Measurements from ENCODE around the gene SYNE3. TPM values are rescaled to one million over a fixed set of nuclear protein-coding genes. Genes with fewer than 3 reads are reported as not detected.

SYNE3 gene
- total RNA-seq, 1 donor from 2014 or later = 75.3 TPM

- intact Hi-C loops (cut with DNase I) = no loop called here
- DNase-seq (ENCODE audit: low spot score) (no peak), ATAC-seq (no peak)
Measured at GRCh38 chr14:95482627-95483308, 33.7 kb downstream of the SYNE3 start.

- DNase-seq (ENCODE audit: low spot score) = no peak
- intact Hi-C loops (cut with DNase I) = no loop called here
- no peak for ATAC-seq
Measured at GRCh38 chr14:95481391-95482022, 34.9 kb downstream of the SYNE3 start.

DNA sequence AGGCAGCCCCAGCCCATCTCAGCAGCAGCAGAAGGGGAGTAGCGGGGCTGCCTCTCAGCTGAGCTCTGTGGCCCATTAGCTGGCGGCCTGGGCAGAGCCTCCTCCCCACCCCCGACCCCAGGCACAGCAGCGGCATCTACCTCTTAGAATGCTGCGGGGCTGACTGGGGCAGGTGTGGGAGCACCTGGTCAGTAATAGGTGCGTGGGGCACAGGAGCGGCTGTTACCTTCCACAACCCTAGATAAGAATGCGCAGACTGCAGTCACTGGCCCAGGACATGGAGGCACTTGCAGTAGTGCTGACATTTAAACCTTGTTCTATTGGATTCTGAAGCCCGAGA is 35.6 kb downstream of the SYNE3 start:
- ATAC-seq (no peak), DNase-seq (ENCODE audit: low spot score) (no peak)
- intact Hi-C loops (cut with DNase I) = no loop called here

- ATAC-seq = peak; percentile 85
- intact Hi-C loops (cut with DNase I) = no loop called here
- peak; percentile 75 for DNase-seq (ENCODE audit: low spot score)
Measured at GRCh38 chr14:95480109-95480886, 36.2 kb downstream of the SYNE3 start.

DNA sequence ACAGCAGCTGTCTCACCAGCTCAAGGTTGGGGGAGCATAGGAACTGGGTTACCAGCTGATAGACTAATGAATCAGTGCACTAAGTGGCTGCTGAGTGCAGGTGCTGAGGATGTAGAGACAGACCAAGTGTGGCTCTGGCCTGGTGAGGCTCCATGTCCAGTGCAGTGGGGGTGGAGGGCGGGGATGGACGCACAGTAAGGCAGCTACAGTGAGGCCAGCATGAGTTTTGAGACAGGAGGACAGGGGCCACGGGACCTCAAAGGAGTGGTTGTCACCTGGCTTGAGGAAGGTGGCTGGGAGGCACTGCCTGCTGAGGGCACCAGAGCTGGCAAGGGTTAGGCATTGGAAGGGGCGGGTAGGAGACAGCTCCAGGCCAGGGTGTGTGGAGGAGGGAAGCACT is 37.0 kb downstream of the SYNE3 start:
- no peak for DNase-seq (ENCODE audit: low spot score)
- intact Hi-C loops (cut with DNase I) = no loop called here

GRCh38 chr14:95478818-95479217 is 37.6 kb downstream of the SYNE3 start:
- intact Hi-C loops (cut with DNase I) = no loop called here
- DNase-seq (ENCODE audit: low spot score) (no peak), ATAC-seq (no peak)

More for the DNA sequence above, 37.0 kb downstream of the SYNE3 start:
- peak; percentile 0 for ATAC-seq

DNA sequence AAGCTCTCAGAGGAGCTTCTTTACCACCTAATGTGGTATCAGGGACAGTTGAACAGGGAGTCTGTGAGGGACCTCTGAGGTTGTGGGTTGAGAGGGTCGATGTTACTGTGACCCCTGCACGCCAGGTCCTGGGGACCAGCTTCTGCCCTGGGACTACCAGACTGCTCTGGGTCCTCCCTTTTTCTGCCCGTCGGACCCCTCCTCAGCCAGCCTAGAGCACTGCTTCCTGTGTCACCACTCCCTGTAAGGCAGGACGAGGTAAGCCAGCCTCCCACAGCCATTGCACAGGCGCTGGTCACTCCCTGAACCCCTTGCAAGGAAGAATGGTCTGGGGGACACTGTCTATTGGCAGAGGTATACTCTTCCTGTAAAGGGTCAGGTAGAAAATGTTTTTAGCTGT is 38.1 kb downstream of the SYNE3 start:
- ATAC-seq = no peak
- no peak for DNase-seq (ENCODE audit: low spot score)
- intact Hi-C loops (cut with DNase I) = no loop called here

DNA sequence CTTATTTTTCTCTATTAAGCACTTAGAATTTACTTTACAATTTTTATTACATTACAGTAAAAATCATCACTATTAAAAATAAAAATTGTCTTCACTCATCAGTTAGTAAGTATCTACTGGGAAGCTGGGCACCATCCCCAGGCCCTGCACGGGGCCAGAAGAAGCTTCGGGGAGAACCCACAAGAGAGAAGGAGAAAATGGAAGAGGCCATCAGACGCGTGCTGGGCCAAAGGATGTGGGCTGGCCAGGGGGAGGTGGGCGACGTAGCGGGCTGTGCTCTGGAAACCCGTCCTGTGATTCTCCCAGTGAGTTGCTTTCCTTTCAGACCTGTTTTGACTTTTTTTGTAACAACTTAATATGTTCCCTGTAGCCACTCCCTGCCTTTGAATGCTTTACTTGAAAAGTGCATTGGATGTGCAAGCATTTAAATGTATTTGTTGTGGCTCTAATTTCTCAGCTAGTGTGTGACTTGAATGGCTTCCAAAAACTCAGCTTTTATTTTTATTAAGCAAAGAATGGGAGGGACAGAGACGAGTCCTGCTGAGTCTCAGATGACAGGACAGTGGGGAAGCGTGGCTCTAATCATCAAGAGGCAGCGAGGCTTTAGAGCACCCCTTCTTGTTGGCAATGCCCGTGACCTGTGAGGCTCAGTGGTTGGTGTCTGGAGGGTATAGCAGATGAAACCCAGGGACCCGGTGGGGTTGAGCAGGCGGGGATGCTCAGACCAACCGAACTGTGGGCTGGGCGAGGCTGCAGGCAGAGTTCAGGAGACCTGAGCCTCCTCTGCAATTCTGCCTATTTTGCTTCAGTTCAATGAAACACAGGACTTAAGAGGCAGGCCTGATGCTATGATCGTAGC is 38.8 kb downstream of the SYNE3 start:
- ATAC-seq (no peak), DNase-seq (ENCODE audit: low spot score) (no peak)
- intact Hi-C loops (cut with DNase I) = no loop called here

- DNase-seq (ENCODE audit: low spot score) (no peak), ATAC-seq (no peak)
- intact Hi-C loops (cut with DNase I) = no loop called here
Measured at GRCh38 chr14:95476747-95477146, 39.7 kb downstream of the SYNE3 start.

- DNase-seq (ENCODE audit: low spot score) (no peak), ATAC-seq (no peak)
- intact Hi-C loops (cut with DNase I) = no loop called here
Measured at GRCh38 chr14:95475540-95476240, 40.8 kb downstream of the SYNE3 start.

DNA sequence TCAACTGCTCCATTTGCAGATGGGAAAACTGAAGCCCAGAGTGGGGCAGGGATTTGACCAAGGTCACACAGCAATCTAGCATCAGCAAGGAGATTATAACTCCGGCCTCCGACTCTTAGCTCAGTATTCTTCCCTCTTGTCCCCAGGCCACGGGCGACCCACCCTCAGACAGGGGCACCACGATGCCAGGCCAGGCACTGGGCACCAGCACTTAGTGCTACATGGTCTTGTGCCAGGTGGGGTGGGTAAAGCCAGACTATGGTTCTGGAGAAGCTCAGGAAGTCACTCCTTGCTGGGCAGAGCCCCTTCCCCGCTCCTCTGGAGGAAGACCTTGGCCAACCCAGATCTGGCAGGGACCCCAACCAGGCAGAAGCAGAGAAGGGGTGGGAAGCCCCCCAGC is 41.5 kb downstream of the SYNE3 start:
- ATAC-seq = no peak
- DNase-seq (ENCODE audit: low spot score) = no peak
- intact Hi-C loops (cut with DNase I) = no loop called here

- ATAC-seq = no peak
- intact Hi-C loops (cut with DNase I) = no loop called here
- no peak for DNase-seq (ENCODE audit: low spot score)
Measured at GRCh38 chr14:95474486-95474885, 42.0 kb downstream of the SYNE3 start.

- peak; percentile 5 for ATAC-seq
- no peak for DNase-seq (ENCODE audit: low spot score)
- intact Hi-C loops (cut with DNase I) = no loop called here
Measured at GRCh38 chr14:95472819-95473251, 43.6 kb downstream of the SYNE3 start.

DNA sequence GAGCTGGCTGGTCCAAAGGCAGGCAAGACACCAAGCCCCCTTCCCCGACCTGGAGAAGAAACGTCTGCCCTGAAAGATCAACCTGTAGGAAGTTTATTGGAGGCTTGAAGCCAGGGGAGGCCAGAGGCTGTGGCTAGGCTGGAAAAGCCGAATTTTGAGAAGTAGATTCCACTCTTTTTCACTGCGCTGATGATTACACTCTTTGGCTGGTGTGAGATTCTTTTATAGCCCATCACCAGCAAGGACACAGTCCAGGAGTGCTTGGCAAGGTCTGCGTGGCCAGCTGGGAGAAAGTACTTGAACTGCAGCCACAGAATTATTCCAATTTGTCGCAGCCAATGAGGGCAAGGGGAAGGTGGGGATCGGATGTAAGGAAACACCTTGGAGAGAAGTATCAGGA is 45.0 kb downstream of the SYNE3 start:
- ATAC-seq = peak; percentile 58
- intact Hi-C loops (cut with DNase I) = no loop called here
- no peak for DNase-seq (ENCODE audit: low spot score)

GRCh38 chr14:95471016-95471415 is 45.4 kb downstream of the SYNE3 start:
- intact Hi-C loops (cut with DNase I) = no loop called here
- DNase-seq (ENCODE audit: low spot score) (no peak), ATAC-seq (peak; percentile 50)

DNA sequence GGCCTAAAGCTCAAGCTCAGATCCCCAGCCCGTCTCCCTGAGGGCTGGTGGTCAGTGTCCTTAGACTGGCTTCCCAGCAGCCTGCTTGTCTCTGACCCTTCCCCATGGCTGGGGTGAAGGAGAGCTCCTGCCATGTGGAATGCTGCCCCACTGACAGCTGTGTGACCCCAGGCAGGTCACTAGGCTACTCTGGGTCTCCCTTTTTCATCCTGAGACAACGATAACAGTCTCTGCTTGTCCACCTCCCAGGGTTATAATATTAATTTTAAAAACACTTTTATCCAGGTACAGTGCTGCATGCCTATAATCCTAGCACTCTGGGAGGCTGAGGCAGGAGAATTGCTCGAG is 47.3 kb downstream of the SYNE3 start:
- no peak for DNase-seq (ENCODE audit: low spot score)
- no peak for ATAC-seq
- intact Hi-C loops (cut with DNase I) = no loop called here

DNA sequence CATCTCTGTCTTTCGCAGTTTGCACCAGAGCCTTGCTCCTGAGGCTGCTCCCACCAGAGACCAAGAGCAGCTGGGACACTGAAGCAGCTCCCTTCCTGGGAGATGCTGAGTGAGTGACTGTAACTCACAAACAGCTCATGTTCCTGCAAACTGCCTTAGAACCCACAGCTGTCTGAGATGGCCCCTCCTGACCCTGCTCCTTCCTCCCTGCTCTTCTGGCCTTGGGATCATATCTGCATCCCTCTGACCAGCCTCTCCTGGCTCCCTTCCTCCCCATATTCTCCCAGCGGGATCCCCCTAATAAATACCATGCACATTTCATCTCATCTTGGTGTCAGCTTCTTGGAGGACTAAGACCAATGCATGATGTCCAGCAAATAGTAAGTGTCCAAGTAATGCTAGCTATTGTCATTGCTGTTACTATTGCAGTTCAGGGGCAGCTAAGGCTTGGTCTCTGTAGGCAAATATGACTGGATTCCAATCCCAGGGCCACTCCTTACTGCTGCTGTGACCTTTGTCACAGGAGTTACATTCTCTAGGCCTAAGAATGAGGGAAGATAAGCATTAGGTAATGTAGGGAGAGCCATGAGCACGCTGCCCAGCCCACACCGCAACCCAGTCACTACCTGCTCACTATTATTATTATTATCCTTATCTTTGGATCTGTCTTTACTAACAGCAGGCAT is 47.9 kb downstream of the SYNE3 start:
- DNase-seq (ENCODE audit: low spot score) = no peak

DNA sequence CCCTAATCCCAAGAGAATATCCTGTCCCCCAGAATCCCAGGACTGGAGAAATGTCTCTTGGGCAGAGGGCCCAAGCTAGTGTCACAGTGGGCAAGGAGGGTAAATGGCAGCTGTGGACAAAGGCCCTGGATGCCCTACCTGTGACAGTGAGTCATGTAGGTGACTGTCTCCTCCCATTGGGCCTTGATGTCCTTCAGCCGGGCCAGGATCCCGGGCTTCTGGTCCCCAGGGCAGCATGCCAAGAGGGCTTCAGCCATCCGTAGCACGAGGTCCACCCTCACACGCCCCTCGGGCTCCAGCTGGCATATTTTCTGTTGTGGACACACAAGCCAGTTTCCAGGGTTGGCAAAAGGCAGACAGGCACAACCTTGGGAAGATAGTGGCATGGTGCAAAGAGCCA is 48.8 kb downstream of the SYNE3 start:
- intact Hi-C loops (cut with DNase I) = no loop called here
- DNase-seq (ENCODE audit: low spot score) (no peak), ATAC-seq (no peak)

More for the DNA sequence above, 47.9 kb downstream of the SYNE3 start:
- peak; percentile 9 for ATAC-seq
- intact Hi-C loops (cut with DNase I) = no loop called here
